ENCODE data around the gene SPG11. TPM values are rescaled to one million over a fixed set of nuclear protein-coding genes. Genes with fewer than 3 reads are reported as not detected.

Gene SPG11
- total RNA-seq (2022) (65.1 and 69.0 TPM in 2 replicates), Bru-seq, nascent RNA (percentile 85 among the genes with signal in this experiment), BruChase-seq, experiment 1, labeled RNA remaining after a 6-hour chase (percentile 86 among the genes with signal in this experiment), BruChase-seq, experiment 2, labeled RNA remaining after a 2-hour chase (percentile 89 among the genes with signal in this experiment)
- long read RNA-seq, full-length matches to known transcripts: 4 of 28 reads
- long read RNA-seq, partial matches to known transcripts: 8 of 28 reads
- long read RNA-seq, other reads (novel, unspliced or antisense): 16 of 28 reads

GRCh38 chr15:44663410-44664308, at the start of gene SPG11:
SPG11 (minus strand) TSS chr15:44663662; CDS start chr15:44663647, 15 bp downstream.
- no peaks in the 10 kb centered on the region for H3K9me3 Mint-ChIP-seq (ENCODE audit: unreplicated experiment)
- peaks cover 18% of the 10 kb centered on the region for H3K36me3 Mint-ChIP-seq (ENCODE audit: insufficient read depth, unreplicated experiment)
- BruUV-seq (replicated peaks): no TSS peak
- no peaks in the 10 kb centered on the region for H3K27me3 Mint-ChIP-seq (ENCODE audit: insufficient read depth, unreplicated experiment)
- H3K27ac Mint-ChIP-seq (ENCODE audit: low read depth, unreplicated experiment): peak within 1 kb of the TSS; percentile 33
- H3K4me3 Mint-ChIP-seq (ENCODE audit: unreplicated experiment): peak within 1 kb of the TSS; percentile 97
- peaks cover 12% of the 10 kb centered on the region for H3K4me1 Mint-ChIP-seq (ENCODE audit: insufficient read depth, unreplicated experiment)
- intact Hi-C loops (cut with micrococcal nuclease): loop anchor here (1.0 to 5.0 kb wide), 3 partner anchors 48 to 81 kb away; partner anchors contain the start of genes B2M and PATL2
- ChIA-PET POLR2A (interaction anchor here (0.6 to 7.8 kb wide), 28 partner anchors 8 to 495 kb away, joined by 3 to 148 read pairs (median 4); partner anchors contain the start of genes B2M, EIF3J, PATL2 and TRIM69), CTCF (interaction anchor here (0.6 to 3.6 kb wide), 30 partner anchors 9 to 813 kb away, joined by 3 to 83 read pairs (median 6); partner anchors contain the start of genes B2M, PATL2 and TRIM69)
- peak; percentile 90 for TF ChIP-seq CTCF (IDR thresholded peaks at IDR 0.05; ENCODE audit: unreplicated experiment)
- DNase-seq (ENCODE audit: unreplicated experiment): peak; percentile 97

- peak; percentile 84 for DNase-seq (ENCODE audit: unreplicated experiment)
- peak overlapping the region; percentile 92 for H3K4me3 Mint-ChIP-seq (ENCODE audit: unreplicated experiment)
- H3K4me1 Mint-ChIP-seq (ENCODE audit: insufficient read depth, unreplicated experiment): peaks cover 23% of the 10 kb centered on the region
- peaks cover 48% of the 10 kb centered on the region for H3K36me3 Mint-ChIP-seq (ENCODE audit: insufficient read depth, unreplicated experiment)
- TF ChIP-seq CTCF (IDR thresholded peaks at IDR 0.05; ENCODE audit: unreplicated experiment): no peak
- no peaks in the 10 kb centered on the region for H3K9me3 Mint-ChIP-seq (ENCODE audit: unreplicated experiment)
- no TSS peak for BruUV-seq (replicated peaks)
- no peaks in the 10 kb centered on the region for H3K27me3 Mint-ChIP-seq (ENCODE audit: insufficient read depth, unreplicated experiment)
- CTCF ChIA-PET: interaction anchor here (0.6 to 2.9 kb wide), 7 partner anchors 9 to 63 kb away, joined by 3 to 25 read pairs (median 4); partner anchors contain the start of genes SPG11 and TRIM69
- intact Hi-C loops (cut with micrococcal nuclease): loop anchor here (1.0 kb wide), 2 partner anchors 17 to 26 kb away; no protein-coding TSS in a partner anchor
- POLR2A ChIA-PET: interaction anchor here (0.8 to 7.2 kb wide), 14 partner anchors 9 to 888 kb away, joined by 3 to 340 read pairs (median 4); partner anchors contain the start of genes EIF3J, MFAP1, SPG11 and TRIM69
- peak overlapping the region; percentile 96 for H3K27ac Mint-ChIP-seq (ENCODE audit: low read depth, unreplicated experiment)
Measured at GRCh38 chr15:44712346-44713005, 49.0 kb upstream of the SPG11 start.

- peaks cover 23% of the 10 kb centered on the region for H3K4me1 Mint-ChIP-seq (ENCODE audit: insufficient read depth, unreplicated experiment)
- H3K27me3 Mint-ChIP-seq (ENCODE audit: insufficient read depth, unreplicated experiment): no peaks in the 10 kb centered on the region
- ChIA-PET CTCF (interaction anchor here (0.6 to 2.9 kb wide), 6 partner anchors 25 to 111 kb away, joined by 4 to 25 read pairs (median 13); partner anchors contain the start of genes SPG11 and TRIM69), POLR2A (interaction anchor here (0.6 to 7.2 kb wide), 22 partner anchors 10 to 489 kb away, joined by 3 to 340 read pairs (median 4); partner anchors contain the start of genes CTDSPL2, EIF3J, SPG11 and TRIM69)
- peak overlapping the region; percentile 96 for H3K27ac Mint-ChIP-seq (ENCODE audit: low read depth, unreplicated experiment)
- H3K4me3 Mint-ChIP-seq (ENCODE audit: unreplicated experiment): peak overlapping the region; percentile 92
- BruUV-seq (replicated peaks): TSS peak; percentile 62
- intact Hi-C loops (cut with micrococcal nuclease): loop anchor here (1.0 kb wide), 1 partner anchor 49 kb away; the partner anchor contains the start of gene SPG11
- peaks cover 42% of the 10 kb centered on the region for H3K36me3 Mint-ChIP-seq (ENCODE audit: insufficient read depth, unreplicated experiment)
- H3K9me3 Mint-ChIP-seq (ENCODE audit: unreplicated experiment): no peaks in the 10 kb centered on the region
- TF ChIP-seq CTCF (IDR thresholded peaks at IDR 0.05; ENCODE audit: unreplicated experiment): no peak
- peak; percentile 41 for DNase-seq (ENCODE audit: unreplicated experiment)
Measured at GRCh38 chr15:44711743-44712345, 48.4 kb upstream of the SPG11 start.
